GM12878 (cell line): ENCODE data around the gene DNAJC6. TPM values are rescaled to one million over a fixed set of nuclear protein-coding genes. Genes with fewer than 3 reads are reported as not detected.

Source experiments
- ATAC-seq: fragments of 200-7000 bp; cut with Tn5 transposase; 3 replicates; pipeline ENCODE4 v1.9.1; 2020; ENCODE audit warnings: mild to moderate bottlenecking, moderate library complexity
- BruUV-seq: library from RNA; stranded (reverse); fragments of 400-500 nt; replicated peaks from 2 replicates; lab custom pipeline; 2021; lab: Mats Ljungman, UMichigan
- CTCF ChIA-PET: fragments of 300-600 bp; sonication (Branson Sonifier 250); formaldehyde crosslinking; extraction: SDS; loops from one replicate; lab custom pipeline; 2021; ENCODE audit warnings: inconsistent platforms; lab: Yijun Ruan, JAX
- POLR2A ChIA-PET: fragments of 350-600 bp; formaldehyde crosslinking; extraction: SDS; loops from one replicate; lab custom pipeline; 2021; ENCODE audit warnings: inconsistent platforms; lab: Charles Lee
- RAD21 ChIA-PET: fragments of 300-600 bp; sonication (Branson Sonifier 250); formaldehyde crosslinking; loops from one replicate; lab custom pipeline; 2023; ENCODE audit warnings: antibody characterized with exemption; ENCODE audit not compliant: unreplicated experiment; lab: Charles Lee
- SMC1A ChIA-PET: fragments of 300-600 bp; sonication (Branson Sonifier 250); formaldehyde crosslinking; loops from one replicate; lab custom pipeline; 2023; ENCODE audit not compliant: unreplicated experiment, uncharacterized antibody; lab: Charles Lee
- DNase-seq: peaks from one replicate; pipeline ENCODE4 v3.0.0-alpha.2; 2011; ENCODE audit warnings: low read depth, low spot score
- FAIRE-seq: peaks from 3 replicates; lab custom pipeline; 2011; peaks lifted over from hg19 to GRCh38; lab: Jason Lieb, UNC
- H2AFZ ChIP-seq: 2 replicates; pipeline ENCODE4 v1.6.0; 2011; ENCODE audit warnings: low read depth, low read length, control low read depth; ENCODE audit not compliant: control insufficient read depth
- H3K27ac ChIP-seq: 2 replicates; pipeline ENCODE4 v1.5.1; 2011; ENCODE audit warnings: control low read depth; ENCODE audit not compliant: control insufficient read depth, insufficient read depth
- H3K27me3 ChIP-seq, 2 experiments: replicated peaks in 1 of 2; 2 replicates each; pipeline versions ENCODE4 v1.6.0 to v1.6.1; 2011; ENCODE audit warnings: low read length in 1 of 2; ENCODE audit not compliant: control insufficient read depth in 2 of 2, insufficient read depth in 2 of 2
- H3K36me3 ChIP-seq, 2 experiments: 2 replicates each; pipeline ENCODE4 v1.5.1; 2011; ENCODE audit warnings: low read length in 1 of 2; ENCODE audit not compliant: control insufficient read depth in 2 of 2, insufficient read depth in 2 of 2
- H3K4me1 ChIP-seq: 2 replicates; pipeline ENCODE4 v1.6.1; 2011; ENCODE audit warnings: mild to moderate bottlenecking, low read length, moderate library complexity, mixed read lengths; ENCODE audit not compliant: control insufficient read depth, insufficient read depth
- H3K4me2 ChIP-seq: 2 replicates; pipeline ENCODE4 v1.6.0; 2011; ENCODE audit warnings: control low read depth; ENCODE audit not compliant: control insufficient read depth, insufficient read depth
- H3K4me3 ChIP-seq: fragments of 200-600 bp; sonication (generic); 2 replicates; pipeline ENCODE4 v1.5.1; 2016
- H3K79me2 ChIP-seq: 2 replicates; pipeline ENCODE4 v1.6.0; 2011; ENCODE audit warnings: low read length; ENCODE audit not compliant: control insufficient read depth, insufficient read depth
- H3K9ac ChIP-seq: 2 replicates; pipeline ENCODE4 v1.8.0; 2011; ENCODE audit warnings: low read length, control low read depth, mixed read lengths; ENCODE audit not compliant: control insufficient read depth, insufficient read depth
- H3K9me3 ChIP-seq: replicated peaks from 3 replicates; pipeline ENCODE4 v1.5.1; 2011; ENCODE audit warnings: mild to moderate bottlenecking, low read length; ENCODE audit not compliant: control insufficient read depth, insufficient read depth
- H4K20me1 ChIP-seq: 2 replicates; pipeline ENCODE4 v1.6.0; 2011; ENCODE audit not compliant: control insufficient read depth, insufficient read depth
- BCLAF1 ChIP-seq: fragments of 450-650 bp; IDR thresholded peaks from 2 replicates; pipeline ENCODE4 v1.6.1; 2017; ENCODE audit warnings: antibody characterized with exemption, mild to moderate bottlenecking, moderate library complexity
- BMI1 ChIP-seq: fragments of 450-650 bp; IDR thresholded peaks from 2 replicates; pipeline ENCODE4 v1.6.1; 2016; ENCODE audit warnings: mild to moderate bottlenecking, moderate library complexity, borderline replicate concordance
- CEBPZ ChIP-seq: fragments of 150-350 bp; IDR thresholded peaks from 2 replicates; pipeline ENCODE4 v1.6.1; 2016; ENCODE audit warnings: low read depth, low read length
- CUX1 ChIP-seq: IDR thresholded peaks from 2 replicates; pipeline ENCODE4 v1.6.1; 2012; ENCODE audit warnings: improper control_type of control experiment, low read depth, low read length; ENCODE audit not compliant: insufficient replicate concordance
- E4F1 ChIP-seq: fragments of 450-650 bp; IDR thresholded peaks from 2 replicates; pipeline ENCODE4 v1.6.1; 2018; ENCODE audit warnings: borderline replicate concordance, mild to moderate bottlenecking; ENCODE audit not compliant: partially characterized antibody
- EP300 ChIP-seq, 2 experiments: fragments of 150-350 bp in 1 of 2; IDR thresholded peaks; 2 replicates each; pipeline ENCODE4 v1.6.1; 2011 to 2012; ENCODE audit warnings: low read depth in 2 of 2, low read length in 2 of 2, borderline replicate concordance in 1 of 2, improper control_type of control experiment in 1 of 2, inconsistent platforms in 1 of 2; ENCODE audit not compliant: control insufficient read depth in 1 of 2
- GATAD2B ChIP-seq: fragments of 450-650 bp; conservative IDR thresholded peaks from 2 replicates; pipeline ENCODE4 v1.6.1; 2017; ENCODE audit warnings: low read depth, mild to moderate bottlenecking, moderate library complexity
- HCFC1 ChIP-seq: fragments of 150-350 bp; IDR thresholded peaks from 2 replicates; pipeline ENCODE4 v1.6.1; 2014; ENCODE audit warnings: low read length
- JUNB ChIP-seq: IDR thresholded peaks from 2 replicates; pipeline ENCODE4 v1.6.1; 2016; ENCODE audit warnings: antibody characterized with exemption, mild to moderate bottlenecking
- WGBS: methylation state at CpG from one replicate; pipeline ENCODE4 v1.1.6; 2016; ENCODE audit warnings: low lambda C conversion rate; ENCODE audit not compliant: insufficient replicate concordance, insufficient coverage; ENCODE audit errors: missing lambda C conversion rate; 5-methylcytosine and 5-hydroxymethylcytosine counted together
- in situ Hi-C: fragments of 300-500 bp; cut with MboI; formaldehyde crosslinking; loops from 9 replicates; pipeline ENCODE4 v1.14.3; 2018; ENCODE audit warnings: mixed read lengths
- intact Hi-C: fragments of 100-400 bp; cut with micrococcal nuclease; formaldehyde crosslinking; loops from one replicate; pipeline ENCODE4 v1.14.2; 2022; ENCODE audit not compliant: unreplicated experiment
- polyA plus RNA-seq, 11 experiments: library from polyadenylated mRNA; depleted of rRNA in 4 of 11; unstranded in 6 of 11; stranded (reverse) in 5 of 11; fragments of >200 nt; fragmentation: Nextera tagmentation in 4 of 11; fragmentation: Illumina TruSeq in 1 of 11; extraction: Ambion mirVana in 4 of 11; extraction: Trizol in 1 of 11; gene quantifications; 1 replicate in 1 of 11; 2 replicates in 10 of 11; pipeline versions ENCODE4 v1.2.1 to v1.2.3, GENCODE V29; 2011 to 2016; ENCODE audit warnings: inconsistent platforms in 2 of 11, missing spikeins in 2 of 11, low read depth in 1 of 11
- total RNA-seq, 4 experiments: library from RNA; depleted of rRNA in 3 of 4; stranded (reverse); fragments of >200 nt in 3 of 4; fragmentation: Illumina TruSeq in 1 of 4; extraction: Trizol in 1 of 4; gene quantifications; 2 replicates each; pipeline versions ENCODE4 v1.2.1 to v1.2.3, GENCODE V29; 2013 to 2021

The DNAJC6 gene
- total and polyA plus RNA-seq, 10 of the 15 experiments (the other 5 are each of a cell fraction or from before 2014, with no cell fraction given) = 0.08 to 4.3 (median 2.7) TPM

- in situ Hi-C loops = no loop called here
- Histone ChIP-seq H3K9me3 (no peaks in the 10 kb centered on the region; the same call in 2 of the 3 replicates), H3K27ac (no peak overlapping the region), H3K4me2 (no peak overlapping the region), H3K27me3 (no peaks in the 10 kb centered on the region), H2AFZ (no peak overlapping the region), H3K9ac (no peak overlapping the region), H4K20me1 (no peaks in the 10 kb centered on the region), H3K4me1 (peaks cover 6% of the 10 kb centered on the region), H3K36me3 (no peaks in the 10 kb centered on the region), H3K4me3 (no peak overlapping the region), H3K79me2 (peaks cover 22% of the 10 kb centered on the region)
- WGBS = 78% methylated on average over 2 of the region's 2 CpGs
- SMC1A ChIA-PET = no interaction called here
- RAD21 ChIA-PET = no interaction called here
- intact Hi-C loops = no loop called here
- DNase-seq (no peak), FAIRE-seq (no peak)
- BruUV-seq = no TSS peak
- POLR2A ChIA-PET = no interaction called here
- CTCF ChIA-PET = interaction anchor here (0.9 to 4.2 kb wide), 3 partner anchors 9 to 22 kb away, joined by 3 to 41 read pairs (median 4); no protein-coding TSS in a partner anchor
- TF ChIP-seq GATAD2B (no peak), HCFC1 (no peak), CEBPZ (no peak), JUNB (no peak), CUX1 (no peak), EP300 (IDR thresholded peaks at IDR 0.05; ENCODE audit: borderline replicate concordance in 1 of 2, control insufficient read depth in 1 of 2, low read depth in 2 of 2, low read length in 2 of 2) (no peak), BCLAF1 (no peak), BMI1 (no peak), E4F1 (no peak)
- TF ChIP-seq, all 136 proteins: peak for 0
- no peak for ATAC-seq
Observed at GRCh38 chr1:65417729-65418128, 108.4 kb downstream of the DNAJC6 start.
